C1 segment of cervical spinal cord (tissue), 14 donors: Measurements from ENCODE around the gene TBCB.
"Not testable (repeated sequence)": the region's sequence is repeated elsewhere in the genome, so short reads cannot be mapped to it uniquely, and the experiment has no call there.

ENCODE experiments used
- DNase-seq, 14 donors: peaks; one replicate each; lab custom pipeline; 2025; lab: John Stamatoyannopoulos, UW

The TBCB gene

GRCh38 chr19:36169084-36169760, 54.0 kb downstream of the TBCB start:
- no peak for DNase-seq

DNA sequence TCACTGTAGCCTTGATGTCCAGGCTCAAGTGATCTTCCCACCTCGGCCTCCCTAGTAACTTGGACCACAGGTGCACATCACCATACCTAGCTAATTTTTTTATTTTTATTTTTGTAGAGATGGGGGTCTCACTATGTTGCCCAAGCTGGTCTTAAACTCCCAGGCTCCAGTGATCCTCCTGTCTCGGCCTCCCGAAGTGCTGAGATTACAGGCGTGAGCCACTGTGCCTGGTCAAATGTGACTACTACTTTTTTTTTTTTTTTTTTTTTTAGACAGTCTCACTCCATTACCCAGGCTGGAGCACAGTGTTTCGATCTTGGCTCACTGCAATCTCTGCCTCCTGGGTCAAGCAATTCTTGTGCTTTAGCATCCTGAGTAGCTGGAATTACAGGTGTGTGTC, 57.6 kb downstream of the TBCB start:
- no peak for DNase-seq

DNA sequence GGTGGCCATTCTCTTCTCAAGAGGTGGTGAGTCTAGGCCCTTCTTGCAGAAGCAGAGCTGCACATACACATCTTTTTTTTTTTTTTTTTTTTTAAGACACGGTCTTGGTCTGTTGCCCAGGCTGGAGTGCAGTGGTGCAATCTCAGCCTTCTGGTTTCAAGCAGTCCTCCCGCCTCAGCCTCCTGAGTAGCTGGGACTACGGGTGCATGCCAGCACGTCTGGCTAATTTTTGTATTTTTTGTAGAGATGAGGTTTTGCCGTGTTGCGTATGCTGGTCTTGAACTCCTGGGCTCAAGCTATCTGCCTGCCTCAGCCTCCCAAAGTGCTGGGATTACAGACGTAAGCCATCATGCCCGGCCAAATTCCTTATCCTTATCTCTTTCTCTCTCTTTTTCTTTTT, 58.6 kb downstream of the TBCB start:
- DNase-seq = not testable (repeated sequence)
